PC-9 (cell line): ENCODE results near the gene IGFL4.

ENCODE experiments used
- CTCF ChIP-seq: fragments of 200-600 bp; sonication (generic); conservative IDR thresholded peaks from 2 replicates; pipeline ENCODE4 v1.6.1; 2017; ENCODE audit warnings: mixed run types, antibody characterized with exemption, mild to moderate bottlenecking, moderate library complexity
- EZH2 ChIP-seq: fragments of 200-600 bp; sonication (generic); IDR thresholded peaks from 2 replicates; pipeline ENCODE4 v1.8.0; 2017; ENCODE audit warnings: antibody characterized with exemption, low read depth

- TF ChIP-seq CTCF (no peak), EZH2 (no peak)
These were observed 25.7 kb downstream of the IGFL4 start for GRCh38 chr19:46014941-46015686.
